Measurements from ENCODE around the gene NLGN1.

DNA sequence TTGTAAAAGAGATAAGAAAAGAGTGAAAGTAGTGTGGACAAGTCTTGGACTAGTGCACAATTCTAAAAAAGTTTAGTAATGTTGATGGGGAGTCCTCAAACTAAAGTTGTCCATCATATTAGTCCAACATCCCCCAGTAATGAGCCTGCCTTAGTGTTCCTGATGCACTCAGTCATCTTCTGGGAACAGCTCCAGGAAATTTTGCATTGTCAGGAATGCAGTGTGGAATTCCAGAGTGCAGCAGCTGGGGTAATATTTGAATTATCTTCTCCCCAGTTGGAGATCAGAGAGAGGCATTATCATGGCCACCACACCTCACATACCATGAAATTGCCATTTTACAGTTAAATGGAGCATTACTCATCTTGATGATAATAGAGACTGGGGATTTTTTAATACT lies 932.8 kb downstream of the NLGN1 start:
- TF ChIP-seq CEBPB (IDR thresholded peaks at IDR 0.05) (no peak), EP300 (IDR thresholded peaks at IDR 0.05) (no peak), JUNB (IDR thresholded peaks at IDR 0.05) (no peak), CHD4 (IDR thresholded peaks at IDR 0.05; ENCODE audit: borderline replicate concordance) (no peak), MAFK (IDR thresholded peaks at IDR 0.05; ENCODE audit: partially characterized antibody) (no peak)
- TF ChIP-seq, protein P1, sequence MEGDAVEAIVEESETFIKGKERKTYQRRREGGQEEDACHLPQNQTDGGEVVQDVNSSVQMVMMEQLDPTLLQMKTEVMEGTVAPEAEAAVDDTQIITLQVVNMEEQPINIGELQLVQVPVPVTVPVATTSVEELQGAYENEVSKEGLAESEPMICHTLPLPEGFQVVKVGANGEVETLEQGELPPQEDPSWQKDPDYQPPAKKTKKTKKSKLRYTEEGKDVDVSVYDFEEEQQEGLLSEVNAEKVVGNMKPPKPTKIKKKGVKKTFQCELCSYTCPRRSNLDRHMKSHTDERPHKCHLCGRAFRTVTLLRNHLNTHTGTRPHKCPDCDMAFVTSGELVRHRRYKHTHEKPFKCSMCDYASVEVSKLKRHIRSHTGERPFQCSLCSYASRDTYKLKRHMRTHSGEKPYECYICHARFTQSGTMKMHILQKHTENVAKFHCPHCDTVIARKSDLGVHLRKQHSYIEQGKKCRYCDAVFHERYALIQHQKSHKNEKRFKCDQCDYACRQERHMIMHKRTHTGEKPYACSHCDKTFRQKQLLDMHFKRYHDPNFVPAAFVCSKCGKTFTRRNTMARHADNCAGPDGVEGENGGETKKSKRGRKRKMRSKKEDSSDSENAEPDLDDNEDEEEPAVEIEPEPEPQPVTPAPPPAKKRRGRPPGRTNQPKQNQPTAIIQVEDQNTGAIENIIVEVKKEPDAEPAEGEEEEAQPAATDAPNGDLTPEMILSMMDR (IDR thresholded peaks at IDR 0.05), result no peak
